K562 (cell line): ENCODE measurements around the gene PCBP3. TPM values are rescaled to one million over a fixed set of nuclear protein-coding genes. Genes with fewer than 3 reads are reported as not detected.

ENCODE experiments used
- CTBP1 ChIP-seq: fragments of 450-650 bp; IDR thresholded peaks from 2 replicates; pipeline ENCODE4 v1.6.1; 2016; ENCODE audit warnings: borderline replicate concordance
- JUN ChIP-seq, 2 experiments: sonication (generic) in 1 of 2; formaldehyde crosslinking in 1 of 2; IDR thresholded peaks; 2 replicates each; pipeline versions ENCODE4 v1.6.1 to v1.8.0; 2012 to 2022; ENCODE audit warnings: borderline replicate concordance in 2 of 2, mild to moderate bottlenecking in 2 of 2, improper control_type of control experiment in 1 of 2, low read depth in 1 of 2, low read length in 1 of 2, missing genetic modification reagents in 1 of 2
- MYNN ChIP-seq, 2 experiments: sonication (generic); formaldehyde crosslinking in 1 of 2; IDR thresholded peaks; 2 replicates each; pipeline versions ENCODE4 v1.5.0 to v1.6.1; 2016 to 2020; ENCODE audit warnings: antibody characterized with exemption in 1 of 2, missing genetic modification reagents in 1 of 2
- polyA plus RNA-seq, 8 experiments: library from polyadenylated mRNA; depleted of rRNA in 4 of 8; stranded (reverse) in 5 of 8; unstranded in 3 of 8; fragments of >200 nt; fragmentation: Nextera tagmentation in 2 of 8; fragmentation: Illumina TruSeq in 1 of 8; extraction: Ambion mirVana in 2 of 8; extraction: Trizol in 1 of 8; gene quantifications; 2 replicates each; pipeline versions ENCODE4 v1.2.1 to v1.2.3, GENCODE V29; 2011 to 2014; ENCODE audit warnings: inconsistent platforms in 1 of 8, missing spikeins in 1 of 8
- total RNA-seq, 7 experiments: library from RNA; depleted of rRNA in 6 of 7; stranded (reverse); fragments of >200 nt in 6 of 7; fragmentation: Illumina TruSeq in 2 of 7; extraction: Trizol in 2 of 7; gene quantifications; 2 replicates each; pipeline versions ENCODE4 v1.2.1 to v1.2.3, GENCODE V29; 2011 to 2021; ENCODE audit warnings: low replicate concordance in 1 of 7
- TF ChIP-seq, protein P1 (sequence below): sonication (generic); formaldehyde crosslinking; IDR thresholded peaks from 2 replicates; pipeline ENCODE4 v1.8.0; 2022; ENCODE audit warnings: mild to moderate bottlenecking, missing genetic modification reagents, borderline replicate concordance
- TF ChIP-seq, protein P2 (sequence below): fragments of 450-650 bp; IDR thresholded peaks from 2 replicates; pipeline ENCODE4 v1.7.1; 2018; ENCODE audit warnings: mild to moderate bottlenecking, low read depth; ENCODE audit not compliant: partially characterized antibody

The PCBP3 gene
- total and polyA plus RNA-seq, 9 of the 15 experiments (the other 6 are each of a cell fraction or from before 2014, with no cell fraction given): 0.18 TPM; not detected in 8

GRCh38 chr21:45639206-45640000 is 4.1 kb upstream of the PCBP3 start (continued):
- TF ChIP-seq, protein P1, sequence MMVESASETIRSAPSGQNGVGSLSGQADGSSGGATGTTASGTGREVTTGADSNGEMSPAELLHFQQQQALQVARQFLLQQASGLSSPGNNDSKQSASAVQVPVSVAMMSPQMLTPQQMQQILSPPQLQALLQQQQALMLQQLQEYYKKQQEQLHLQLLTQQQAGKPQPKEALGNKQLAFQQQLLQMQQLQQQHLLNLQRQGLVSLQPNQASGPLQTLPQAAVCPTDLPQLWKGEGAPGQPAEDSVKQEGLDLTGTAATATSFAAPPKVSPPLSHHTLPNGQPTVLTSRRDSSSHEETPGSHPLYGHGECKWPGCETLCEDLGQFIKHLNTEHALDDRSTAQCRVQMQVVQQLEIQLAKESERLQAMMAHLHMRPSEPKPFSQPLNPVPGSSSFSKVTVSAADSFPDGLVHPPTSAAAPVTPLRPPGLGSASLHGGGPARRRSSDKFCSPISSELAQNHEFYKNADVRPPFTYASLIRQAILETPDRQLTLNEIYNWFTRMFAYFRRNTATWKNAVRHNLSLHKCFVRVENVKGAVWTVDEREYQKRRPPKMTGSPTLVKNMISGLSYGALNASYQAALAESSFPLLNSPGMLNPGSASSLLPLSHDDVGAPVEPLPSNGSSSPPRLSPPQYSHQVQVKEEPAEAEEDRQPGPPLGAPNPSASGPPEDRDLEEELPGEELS: no peak
- TF ChIP-seq, protein P2, sequence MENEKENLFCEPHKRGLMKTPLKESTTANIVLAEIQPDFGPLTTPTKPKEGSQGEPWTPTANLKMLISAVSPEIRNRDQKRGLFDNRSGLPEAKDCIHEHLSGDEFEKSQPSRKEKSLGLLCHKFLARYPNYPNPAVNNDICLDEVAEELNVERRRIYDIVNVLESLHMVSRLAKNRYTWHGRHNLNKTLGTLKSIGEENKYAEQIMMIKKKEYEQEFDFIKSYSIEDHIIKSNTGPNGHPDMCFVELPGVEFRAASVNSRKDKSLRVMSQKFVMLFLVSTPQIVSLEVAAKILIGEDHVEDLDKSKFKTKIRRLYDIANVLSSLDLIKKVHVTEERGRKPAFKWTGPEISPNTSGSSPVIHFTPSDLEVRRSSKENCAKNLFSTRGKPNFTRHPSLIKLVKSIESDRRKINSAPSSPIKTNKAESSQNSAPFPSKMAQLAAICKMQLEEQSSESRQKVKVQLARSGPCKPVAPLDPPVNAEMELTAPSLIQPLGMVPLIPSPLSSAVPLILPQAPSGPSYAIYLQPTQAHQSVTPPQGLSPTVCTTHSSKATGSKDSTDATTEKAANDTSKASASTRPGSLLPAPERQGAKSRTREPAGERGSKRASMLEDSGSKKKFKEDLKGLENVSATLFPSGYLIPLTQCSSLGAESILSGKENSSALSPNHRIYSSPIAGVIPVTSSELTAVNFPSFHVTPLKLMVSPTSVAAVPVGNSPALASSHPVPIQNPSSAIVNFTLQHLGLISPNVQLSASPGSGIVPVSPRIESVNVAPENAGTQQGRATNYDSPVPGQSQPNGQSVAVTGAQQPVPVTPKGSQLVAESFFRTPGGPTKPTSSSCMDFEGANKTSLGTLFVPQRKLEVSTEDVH: no peak
- TF ChIP-seq CTBP1 (no peak), JUN (IDR thresholded peaks at IDR 0.05; ENCODE audit: borderline replicate concordance, low read depth, low read length) (no peak), JUN (CRISPR knock-in tag; IDR thresholded peaks at IDR 0.05; ENCODE audit: borderline replicate concordance) (no peak), MYNN (IDR thresholded peaks at IDR 0.05) (no peak), MYNN (CRISPR knock-in tag; IDR thresholded peaks at IDR 0.05) (no peak)
